Gastrocnemius medialis (tissue), 4 donors: Measurements from ENCODE around the gene CCDC188.

ENCODE experiments used
- CTCF ChIP-seq, 5 experiments: fragments of 450-650 bp in 3 of 5; fragments of 200-600 bp in 2 of 5; sonication (generic) in 2 of 5; IDR thresholded peaks in 4 of 5; conservative IDR thresholded peaks in 1 of 5; 1 replicate in 4 of 5; 2 replicates in 1 of 5; pipeline ENCODE4 v1.5.1; 2016 to 2019; ENCODE audit warnings: antibody characterized with exemption in 5 of 5, mild to moderate bottlenecking in 3 of 5, moderate library complexity in 3 of 5
- POLR2A ChIP-seq, 2 donors: fragments of 450-650 bp; IDR thresholded peaks; one replicate each; pipeline ENCODE4 v1.6.1; 2017; ENCODE audit warnings: antibody characterized with exemption in 2 of 2, mild to moderate bottlenecking in 2 of 2, moderate library complexity in 2 of 2

- TF ChIP-seq CTCF (IDR thresholded peaks at IDR 0.05 in 4 of 5, conservative IDR thresholded peaks at IDR 0.05 in 1 of 5) (no peak), POLR2A (IDR thresholded peaks at IDR 0.05) (no peak)
Observed at GRCh38 chr22:20165913-20166312, 15.1 kb upstream of the CCDC188 start.
